ENCODE results near the gene SUMO4. TPM values are rescaled to one million over a fixed set of nuclear protein-coding genes. Genes with fewer than 3 reads are reported as not detected.

The SUMO4 gene
- total RNA-seq, 1 experiment from 2014 or later, result 0.32 TPM

DNA sequence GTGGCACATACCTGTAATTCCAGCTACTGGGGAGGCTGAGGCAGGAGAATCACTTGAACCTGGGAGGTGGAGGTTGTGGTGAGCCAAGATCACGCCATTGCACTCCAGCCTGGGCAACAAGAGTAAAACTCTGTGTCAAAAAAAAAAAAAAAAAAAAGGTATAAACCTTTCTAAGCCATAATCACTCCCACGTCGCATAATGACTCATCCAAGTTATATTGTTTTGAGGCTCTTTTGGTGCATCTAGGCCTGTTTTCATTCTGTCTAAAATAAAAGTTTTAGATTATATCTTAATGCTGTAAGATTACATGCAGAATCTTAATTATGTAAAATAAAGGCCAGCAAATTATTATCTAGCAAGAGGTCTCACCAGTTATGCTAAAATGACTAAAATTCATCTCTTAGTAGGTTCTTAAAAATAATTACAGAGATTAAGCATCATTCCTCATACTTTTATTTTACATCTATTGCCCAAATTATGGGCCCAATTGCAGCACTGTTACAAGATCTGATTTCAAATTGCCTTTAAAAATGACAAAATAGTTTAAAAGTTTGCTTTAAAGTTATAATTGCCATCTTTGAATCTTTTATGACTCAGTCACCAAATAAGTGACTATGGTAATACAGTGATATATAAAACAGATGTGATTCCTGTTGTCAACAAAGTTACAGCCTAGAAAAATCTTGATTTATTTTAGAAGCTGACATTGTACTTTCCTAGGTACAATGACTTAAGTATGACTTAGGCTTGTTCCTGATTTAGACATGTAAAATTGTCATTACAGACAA, 10.4 kb upstream of the SUMO4 start:
- DNase-seq (ENCODE audit: low read depth), result no peak

DNA sequence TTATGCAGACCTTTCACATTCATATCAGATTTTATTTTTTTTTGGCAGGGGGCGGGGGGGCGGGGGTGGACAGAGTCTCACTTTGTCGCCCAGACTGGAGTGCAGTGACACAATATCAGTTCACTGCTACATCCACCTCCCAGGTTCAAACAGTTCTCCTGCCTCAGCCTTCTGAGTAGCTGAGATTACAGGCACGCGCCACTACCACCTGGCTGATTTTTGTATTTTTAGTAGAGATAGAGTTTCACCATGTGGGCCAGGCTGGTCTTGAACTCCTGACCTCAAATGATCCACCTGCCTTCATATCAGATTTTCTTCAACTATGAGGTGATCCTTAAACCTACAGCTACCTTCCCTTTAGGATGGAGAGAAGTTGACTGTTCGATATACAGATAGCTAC, 8.0 kb upstream of the SUMO4 start:
- DNase-seq (ENCODE audit: low read depth), result no peak

DNA sequence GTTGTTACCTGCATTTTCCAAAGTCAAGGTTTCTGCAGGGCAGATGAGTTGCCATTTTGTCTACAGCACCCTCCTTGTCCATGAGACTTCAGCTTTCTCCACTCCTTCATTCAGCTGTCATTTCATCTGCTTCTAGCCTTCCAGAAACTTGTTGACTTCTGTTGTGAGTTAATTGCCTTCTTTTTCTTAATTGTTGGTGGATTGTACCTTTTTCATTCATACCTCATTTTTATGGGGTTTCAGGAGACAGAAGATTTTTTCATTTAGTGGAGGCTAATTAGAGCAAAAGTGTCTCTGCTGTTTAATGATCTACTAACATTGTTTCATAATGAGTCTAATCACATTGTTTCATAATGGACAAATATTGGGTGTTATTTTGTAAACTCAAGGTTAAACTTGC, 7.5 kb upstream of the SUMO4 start:
- no peak for DNase-seq (ENCODE audit: low read depth)

DNA sequence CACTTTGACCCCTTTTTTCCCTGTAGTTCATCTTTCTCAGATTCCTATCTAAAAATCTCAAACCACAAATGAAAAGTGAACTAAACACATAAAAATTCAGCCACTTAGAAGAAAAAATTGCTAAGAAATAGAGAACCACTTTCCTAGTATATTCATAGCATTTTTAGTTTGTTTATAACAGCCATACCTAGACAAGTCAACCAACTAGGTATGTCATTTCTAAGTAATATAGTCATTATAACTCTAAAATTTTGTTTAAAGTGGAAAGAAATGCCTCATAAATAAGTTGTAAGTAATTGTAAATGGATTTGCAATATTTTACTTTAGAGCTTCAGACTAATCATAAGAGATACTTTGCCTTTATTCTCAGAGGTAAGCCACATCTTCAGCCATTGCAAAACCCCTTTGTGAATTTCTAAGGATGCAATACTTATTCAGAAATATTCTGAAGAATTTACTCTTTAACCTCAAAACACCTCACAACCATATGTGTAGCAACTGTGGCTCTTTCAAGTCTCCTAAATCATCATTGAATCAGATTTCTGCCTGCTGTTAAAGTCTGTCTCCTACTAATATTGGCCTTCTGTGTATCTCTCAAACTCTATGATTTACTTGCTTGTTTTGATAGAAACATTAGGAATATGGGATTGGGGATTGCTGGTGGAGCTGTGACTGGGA, 6.9 kb upstream of the SUMO4 start:
- DNase-seq (ENCODE audit: low read depth), result no peak

DNA sequence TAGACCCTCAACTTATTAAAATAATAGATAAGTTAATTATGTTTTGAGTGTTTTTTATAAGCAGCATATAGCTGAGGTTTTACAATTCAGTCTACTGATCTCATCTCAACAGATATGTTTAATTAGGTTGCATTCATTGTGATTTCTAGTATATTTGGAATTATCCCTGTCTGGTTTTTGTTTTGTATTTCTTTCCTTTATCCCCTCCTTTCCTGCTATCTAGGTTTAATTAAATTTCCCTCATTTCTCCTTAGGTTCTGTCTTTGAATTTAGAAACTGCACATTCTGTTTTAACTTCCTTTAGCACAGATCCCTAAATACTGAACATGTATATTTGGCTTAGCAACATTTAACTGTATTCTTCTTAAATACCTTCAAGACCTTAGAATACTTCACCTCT, 4.9 kb upstream of the SUMO4 start:
- DNase-seq (ENCODE audit: low read depth), result no peak

DNA sequence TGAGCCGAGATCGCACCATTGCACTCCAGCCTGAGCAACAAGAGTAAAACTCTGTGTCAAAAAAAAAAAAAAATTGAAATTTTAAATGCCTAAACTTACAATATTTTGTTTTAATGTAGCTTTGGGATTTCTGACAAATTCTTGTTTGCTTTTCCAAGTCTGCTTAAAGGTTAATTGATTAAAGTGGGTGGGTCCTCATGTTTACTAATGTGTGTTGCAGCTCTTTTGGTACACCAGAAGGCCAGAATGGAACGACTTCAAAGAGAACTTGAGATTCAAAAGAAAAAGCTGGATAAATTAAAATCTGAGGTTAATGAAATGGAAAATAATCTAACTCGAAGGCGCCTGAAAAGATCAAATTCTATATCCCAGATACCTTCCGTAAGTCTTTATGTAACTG, 2.7 kb upstream of the SUMO4 start:
- DNase-seq (ENCODE audit: low read depth), result no peak

DNA sequence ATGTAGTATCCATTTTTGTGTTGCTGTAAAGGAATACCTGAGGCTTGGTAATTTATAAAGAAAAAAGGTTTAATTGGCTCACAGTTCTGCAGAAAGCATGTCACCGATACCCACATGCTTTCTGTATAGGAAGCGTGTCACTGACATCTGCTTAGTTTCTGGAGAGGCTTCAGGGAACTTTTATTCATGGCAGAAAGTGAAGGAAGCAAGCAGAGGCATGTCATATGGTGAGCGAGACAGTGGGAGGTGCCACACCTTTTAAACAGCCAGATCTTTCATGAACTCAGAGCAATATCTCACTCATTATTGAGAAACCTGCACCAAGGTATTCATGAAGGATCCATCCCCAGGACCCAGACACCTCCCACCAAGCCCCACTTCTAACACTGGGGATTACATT, 3.5 kb downstream of the SUMO4 start:
- no peak for DNase-seq (ENCODE audit: low read depth)

DNA sequence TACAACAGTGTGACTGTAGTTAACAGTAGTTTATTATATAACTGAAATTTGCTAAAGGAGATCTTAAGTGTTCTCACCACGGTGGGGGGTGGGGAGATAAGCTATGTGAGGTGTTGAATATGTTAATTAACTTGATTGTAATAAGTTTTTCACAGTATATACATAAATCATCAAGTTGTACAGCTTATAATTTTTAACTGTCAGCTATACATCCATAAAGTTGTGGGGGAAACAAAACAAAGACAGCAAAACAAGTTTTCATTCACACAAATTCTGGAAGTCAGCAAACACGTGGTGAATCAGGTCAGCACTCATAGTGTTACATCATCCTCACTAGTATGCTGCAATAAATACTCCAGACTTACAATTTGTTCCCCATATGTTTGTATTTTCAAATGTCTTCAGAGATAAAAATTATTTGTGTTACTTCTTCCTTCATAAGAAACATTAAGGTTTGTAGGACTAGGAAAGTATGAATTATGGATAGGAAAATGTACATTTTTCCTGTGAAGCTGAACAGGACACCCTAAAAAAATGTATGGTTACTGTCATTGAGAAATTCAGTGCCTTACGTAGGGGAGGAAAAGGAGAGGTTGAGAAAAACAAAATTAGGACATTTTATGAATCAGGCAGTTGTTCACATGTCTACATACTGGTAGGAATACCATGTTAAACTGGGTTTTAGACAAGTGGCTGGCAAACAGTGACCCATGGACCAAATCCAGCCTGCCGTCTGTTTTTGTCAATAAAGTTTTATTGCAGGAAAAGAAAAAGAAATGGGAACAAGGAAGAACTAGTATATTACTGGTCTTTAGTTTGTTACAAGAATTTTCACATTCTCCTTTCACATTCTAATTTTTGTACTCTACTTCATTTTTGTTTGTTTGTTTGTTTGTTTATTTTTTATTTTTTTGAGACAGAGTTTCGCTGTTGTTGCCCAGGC, 6.0 kb downstream of the SUMO4 start:
- no peak for DNase-seq (ENCODE audit: low read depth)

DNA sequence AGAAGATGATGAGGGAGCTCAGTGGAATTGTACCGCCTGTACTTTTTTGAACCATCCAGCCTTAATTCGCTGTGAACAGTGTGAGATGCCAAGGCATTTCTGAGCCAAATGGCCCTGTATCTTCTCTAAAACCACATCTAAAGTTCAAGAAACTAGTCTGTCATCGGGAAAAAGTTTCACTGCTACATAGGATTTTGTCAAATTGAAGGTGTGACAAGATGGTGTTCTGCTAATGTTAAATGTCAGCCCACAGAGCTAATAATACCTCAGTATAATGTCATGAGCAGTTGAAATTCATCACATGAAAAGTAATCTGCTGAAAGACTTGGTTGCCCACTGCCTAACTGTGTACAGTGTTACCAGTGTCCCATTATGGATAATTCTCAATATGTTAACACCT, 9.6 kb downstream of the SUMO4 start:
- no peak for DNase-seq (ENCODE audit: low read depth)

DNA sequence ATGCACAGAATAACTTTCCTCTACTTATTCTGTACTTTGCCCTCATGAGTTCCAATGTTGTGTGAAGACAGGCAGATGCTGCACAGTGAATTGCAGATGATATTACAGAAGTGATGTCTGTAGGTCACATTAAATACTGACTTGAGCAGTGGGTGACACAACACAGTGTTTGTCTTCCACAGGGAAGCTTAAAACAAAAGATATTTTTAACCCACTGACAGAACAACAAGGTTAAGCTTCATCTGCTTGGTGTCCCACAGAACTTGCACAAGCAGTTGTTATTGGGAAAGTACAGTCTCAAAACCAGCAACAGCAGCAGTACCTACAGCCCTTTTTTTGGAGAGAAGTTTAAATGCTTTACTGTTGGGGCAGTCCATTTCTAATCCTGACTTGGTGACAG, 10.5 kb downstream of the SUMO4 start:
- no peak for DNase-seq (ENCODE audit: low read depth)

DNA sequence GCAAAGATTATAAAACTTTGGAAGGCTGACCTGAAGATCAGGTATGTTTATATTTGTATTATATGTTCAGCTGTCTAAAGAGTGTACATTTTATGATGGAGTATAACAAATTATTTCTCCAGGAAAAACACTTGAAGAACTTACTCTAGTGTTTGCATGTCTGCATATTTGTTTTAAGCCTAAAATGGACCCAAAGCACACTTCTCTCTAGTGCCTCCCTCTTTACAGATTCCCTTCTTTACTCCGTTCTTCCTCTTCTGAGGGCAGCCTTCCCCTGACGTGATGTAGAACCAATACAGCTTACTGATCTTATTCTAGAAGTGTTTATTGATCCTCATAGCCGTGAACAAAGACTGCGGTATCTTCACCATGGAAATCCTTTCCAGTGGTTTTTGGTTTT, 13.9 kb downstream of the SUMO4 start:
- DNase-seq (ENCODE audit: low read depth), result no peak

DNA sequence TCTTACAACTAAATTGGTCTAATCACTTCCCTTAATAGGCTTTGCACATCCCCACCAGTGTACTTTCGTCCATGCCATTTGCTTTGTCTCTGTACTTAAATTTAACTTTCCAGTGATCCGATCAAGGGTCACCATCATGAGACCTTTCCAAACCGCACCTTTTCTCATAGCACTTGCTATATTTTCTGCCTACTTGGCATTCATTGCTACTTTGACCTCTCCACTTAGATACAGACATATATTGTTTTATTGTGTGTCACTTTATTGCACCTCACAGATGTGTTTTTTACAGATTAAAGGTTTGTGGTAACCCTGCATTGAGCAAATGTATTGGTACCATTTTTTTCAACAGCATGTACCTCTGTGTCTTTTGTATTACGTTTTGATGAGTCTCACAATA, 14.8 kb downstream of the SUMO4 start:
- no peak for DNase-seq (ENCODE audit: low read depth)

DNA sequence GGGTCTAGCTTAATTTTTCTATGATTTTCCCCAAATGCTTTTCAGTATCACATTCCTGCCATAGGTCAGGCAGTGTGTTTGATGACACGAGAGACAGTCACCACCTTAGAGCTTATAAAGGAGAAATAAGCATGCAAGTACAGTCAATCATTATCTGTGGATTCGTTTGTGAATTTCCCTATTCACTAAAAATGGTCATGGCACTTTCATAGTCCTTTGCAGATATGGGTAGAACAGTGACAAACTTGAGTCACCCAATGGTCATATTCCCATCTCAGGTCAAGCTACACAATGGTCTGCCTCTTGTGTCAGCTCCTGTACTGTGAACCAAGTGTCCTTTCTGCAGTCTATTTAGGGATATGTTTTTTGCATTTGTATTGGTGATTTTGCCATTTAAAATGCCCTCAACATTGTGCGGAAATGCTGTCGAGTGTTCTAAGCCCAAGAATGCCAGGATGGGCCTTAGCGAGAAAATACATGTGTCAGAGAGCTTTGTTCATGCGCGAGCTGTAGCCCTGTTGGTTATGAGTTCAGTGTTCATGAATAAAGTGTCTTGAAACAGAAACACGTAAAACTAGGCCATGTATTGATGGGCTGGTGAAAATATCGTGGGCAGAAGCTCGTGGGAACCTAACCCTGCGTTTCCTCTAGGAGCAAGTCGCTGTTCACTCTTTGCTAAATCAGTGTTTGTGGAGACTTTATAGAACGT, 19.8 kb downstream of the SUMO4 start:
- DNase-seq (ENCODE audit: low read depth), result no peak

DNA sequence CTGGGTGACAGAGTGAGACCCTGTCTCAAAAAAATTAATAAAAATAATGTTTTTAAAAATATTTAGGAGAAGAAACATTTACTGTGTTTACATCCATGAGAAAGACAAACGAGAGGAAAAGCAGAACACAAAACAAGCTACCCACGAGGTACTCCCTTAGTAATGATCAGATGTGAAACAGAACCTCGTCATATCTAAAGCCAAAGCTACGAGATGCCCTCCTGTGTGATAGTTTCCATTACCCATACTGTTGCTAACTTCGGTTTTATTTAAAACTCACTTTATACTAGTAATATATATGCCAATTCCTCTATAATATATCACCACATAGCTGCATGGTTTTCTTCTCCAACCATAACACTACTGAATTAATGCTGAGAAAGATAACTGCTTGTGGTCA, 21.1 kb downstream of the SUMO4 start:
- DNase-seq (ENCODE audit: low read depth), result no peak

DNA sequence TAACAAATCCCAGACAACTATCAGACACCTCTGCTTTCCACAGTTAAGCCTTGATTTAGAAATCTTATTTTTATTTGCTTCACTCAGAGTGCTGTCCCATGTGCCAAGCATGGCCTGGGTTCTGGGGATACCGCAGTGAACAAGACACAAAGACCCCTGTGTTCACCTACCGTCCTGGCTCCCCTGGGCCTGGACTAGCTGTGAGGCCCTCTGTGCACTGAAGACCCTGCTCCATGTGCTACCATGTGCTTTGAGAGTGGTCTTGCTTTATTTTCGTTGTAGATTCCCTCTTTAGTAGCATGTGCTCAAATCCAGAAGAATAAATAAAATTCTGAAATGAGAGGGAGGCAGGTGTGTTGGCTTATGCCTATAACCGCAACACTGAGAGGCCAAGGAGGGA, 22.5 kb downstream of the SUMO4 start:
- DNase-seq (ENCODE audit: low read depth), result no peak

DNA sequence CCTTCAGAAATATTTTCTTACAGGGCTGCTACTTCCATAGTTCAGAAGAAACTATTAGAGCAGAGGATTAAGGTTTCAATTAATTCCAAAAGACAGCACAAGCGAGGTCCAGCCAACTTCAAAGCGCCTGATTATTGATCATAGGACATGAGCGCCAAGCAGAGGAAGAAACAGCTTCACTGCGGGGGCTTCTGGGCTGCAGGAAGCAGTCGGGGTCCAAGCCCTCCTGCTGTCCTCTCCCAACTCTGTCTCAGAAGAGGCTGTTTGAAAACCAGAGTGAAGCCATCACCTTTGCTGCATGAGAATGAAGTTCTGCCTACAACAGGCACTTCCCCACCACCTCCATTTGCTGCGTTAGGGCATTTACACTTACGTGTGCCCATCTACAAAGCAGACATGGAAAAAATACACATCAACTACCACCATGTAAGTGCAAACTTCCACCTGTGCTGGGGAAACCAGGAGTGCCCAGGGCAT, 23.9 kb downstream of the SUMO4 start:
- DNase-seq (ENCODE audit: low read depth), result no peak

DNA sequence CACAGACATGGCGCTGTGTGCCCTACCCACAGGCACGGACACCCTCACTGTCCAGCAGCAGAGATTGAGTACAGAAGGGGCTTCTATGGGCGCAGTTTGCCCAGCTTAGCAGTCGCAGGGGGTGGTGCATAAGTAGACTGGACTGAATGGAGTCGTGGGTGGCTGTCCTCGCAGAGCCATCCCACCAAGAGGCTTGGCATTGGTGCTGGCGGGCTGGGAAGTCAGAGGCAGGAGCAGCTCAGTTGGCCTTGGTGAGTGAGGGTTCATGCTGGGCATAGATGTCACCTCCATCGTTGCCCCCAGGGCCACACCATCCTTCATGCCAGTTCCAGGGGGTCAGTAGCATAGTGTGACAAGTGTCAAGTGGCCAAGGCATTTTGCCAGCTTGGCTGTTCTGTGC, 25.2 kb downstream of the SUMO4 start:
- DNase-seq (ENCODE audit: low read depth), result no peak

DNA sequence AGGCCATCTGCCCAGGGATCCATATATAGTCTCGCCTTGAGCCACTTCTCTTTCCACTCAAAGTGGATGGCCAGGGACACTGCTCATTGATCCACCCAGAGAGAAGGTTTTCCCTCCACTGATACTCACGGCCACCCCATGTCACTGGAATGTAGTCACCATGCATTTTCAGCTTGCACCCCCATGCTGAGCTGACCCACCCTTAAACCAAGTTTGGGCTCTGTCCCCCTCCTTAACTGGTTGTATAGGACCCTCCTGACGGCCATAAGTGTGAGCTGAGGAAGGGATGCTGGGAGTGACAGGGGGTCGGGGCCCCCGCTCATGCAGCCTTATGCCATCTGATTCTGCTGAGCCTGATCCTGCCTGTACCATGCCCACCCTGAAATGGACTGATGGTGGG, 25.7 kb downstream of the SUMO4 start:
- no peak for DNase-seq (ENCODE audit: low read depth)

DNA sequence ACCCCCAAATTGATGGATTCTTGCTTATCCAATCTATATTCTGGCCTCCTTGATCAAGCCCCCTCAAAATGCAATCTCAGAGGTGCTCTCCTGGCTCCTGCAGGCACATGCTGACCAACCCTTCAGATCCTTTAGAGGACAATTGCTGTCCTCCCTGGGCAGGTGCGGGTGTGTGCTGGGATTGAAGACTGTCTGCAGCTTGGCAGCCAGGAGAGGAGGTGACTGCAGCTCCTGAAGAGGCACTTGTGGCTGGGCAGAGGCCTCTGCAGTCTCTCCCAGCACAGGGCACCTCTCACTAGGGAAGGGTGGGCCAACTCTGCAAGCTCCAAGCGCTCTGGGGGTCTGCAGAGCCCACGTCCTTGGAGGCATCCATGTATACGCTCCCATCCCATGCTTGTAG, 28.5 kb downstream of the SUMO4 start:
- DNase-seq (ENCODE audit: low read depth), result no peak

DNA sequence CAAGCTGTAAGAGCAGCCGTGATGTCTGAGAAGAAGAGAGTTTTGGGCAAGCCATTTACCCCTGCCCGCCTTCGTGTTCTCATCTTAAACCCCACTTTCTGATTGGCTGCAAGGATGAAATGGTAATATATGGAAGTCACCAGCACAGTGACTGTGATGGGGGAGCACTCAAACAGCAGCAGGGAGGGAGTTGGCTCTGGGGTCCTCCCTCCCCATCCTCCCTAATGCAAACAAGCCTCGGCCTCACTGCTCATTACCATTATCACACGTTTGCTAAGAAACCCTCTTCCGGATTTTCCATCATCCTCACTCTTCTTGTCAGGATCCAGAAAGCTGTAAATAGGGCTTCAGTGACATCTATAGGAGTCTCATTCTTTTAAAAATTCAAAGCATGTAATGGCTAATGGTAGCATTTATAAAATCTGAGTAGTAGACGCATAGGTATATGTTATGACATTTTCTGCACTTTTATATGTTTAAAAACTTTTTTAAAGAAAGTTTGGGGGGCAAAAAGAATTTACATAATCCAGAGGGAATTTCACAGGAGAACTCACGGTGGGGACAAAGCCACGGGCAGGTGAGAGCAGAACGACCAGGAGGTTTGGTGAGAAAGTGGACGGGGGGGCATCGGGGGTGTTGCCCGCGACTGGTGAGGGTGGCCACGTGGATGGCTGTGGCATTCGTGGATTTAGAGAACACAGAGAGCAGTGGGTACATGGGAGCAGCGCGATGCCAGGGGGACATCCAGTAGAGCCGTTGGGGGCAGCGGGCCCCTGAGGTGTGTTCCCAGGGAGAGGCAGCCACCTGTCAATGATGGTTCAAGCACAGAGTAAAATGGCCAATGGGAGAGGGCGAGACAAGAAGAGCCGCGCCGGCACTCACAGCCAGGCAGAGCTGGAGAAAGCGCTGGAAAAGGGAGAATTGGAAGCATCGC, 29.6 kb downstream of the SUMO4 start:
- DNase-seq (ENCODE audit: low read depth), result no peak

Measured in HT1080 (cell line).